Stimulated activated effector memory CD8-positive, alpha-beta T cell treated with anti-CD3 and anti-CD28 coated beads, Interleukin-12 subunit alpha, Interleukin-12 subunit beta, amount 100 ng/mL, for 72 hours (primary cell): ENCODE measurements around the gene CCR5AS.
A peak's percentile ranks its signal among the peaks of the same experiment; 100 is the strongest.

Experiments used
- ATAC-seq: fragments of 150-1000 bp; cut with Tn5 transposase; 2 replicates; pipeline ENCODE4 v1.10.0; 2021
- DNase-seq, 2 donors: peaks; one replicate each; pipeline ENCODE4 v3.0.0; 2021 to 2022; ENCODE audit warnings: low spot score in 2 of 2
- H3K27ac Mint-ChIP-seq: one replicate; pipeline ENCODE4 v1.8.0; 2022; ENCODE audit warnings: mild to moderate bottlenecking, mixed read lengths
- H3K36me3 Mint-ChIP-seq: one replicate; pipeline ENCODE4 v1.8.0; 2022; ENCODE audit warnings: mild to moderate bottlenecking, mixed read lengths
- H3K4me1 Mint-ChIP-seq: one replicate; pipeline ENCODE4 v1.8.0; 2022; ENCODE audit warnings: mixed read lengths
- H3K4me3 Mint-ChIP-seq: one replicate; pipeline ENCODE4 v1.8.0; 2022; ENCODE audit warnings: mild to moderate bottlenecking, mixed read lengths
- H3K9me3 Mint-ChIP-seq: one replicate; pipeline ENCODE4 v1.8.0; 2022; ENCODE audit warnings: mixed read lengths

CCR5AS gene

DNA sequence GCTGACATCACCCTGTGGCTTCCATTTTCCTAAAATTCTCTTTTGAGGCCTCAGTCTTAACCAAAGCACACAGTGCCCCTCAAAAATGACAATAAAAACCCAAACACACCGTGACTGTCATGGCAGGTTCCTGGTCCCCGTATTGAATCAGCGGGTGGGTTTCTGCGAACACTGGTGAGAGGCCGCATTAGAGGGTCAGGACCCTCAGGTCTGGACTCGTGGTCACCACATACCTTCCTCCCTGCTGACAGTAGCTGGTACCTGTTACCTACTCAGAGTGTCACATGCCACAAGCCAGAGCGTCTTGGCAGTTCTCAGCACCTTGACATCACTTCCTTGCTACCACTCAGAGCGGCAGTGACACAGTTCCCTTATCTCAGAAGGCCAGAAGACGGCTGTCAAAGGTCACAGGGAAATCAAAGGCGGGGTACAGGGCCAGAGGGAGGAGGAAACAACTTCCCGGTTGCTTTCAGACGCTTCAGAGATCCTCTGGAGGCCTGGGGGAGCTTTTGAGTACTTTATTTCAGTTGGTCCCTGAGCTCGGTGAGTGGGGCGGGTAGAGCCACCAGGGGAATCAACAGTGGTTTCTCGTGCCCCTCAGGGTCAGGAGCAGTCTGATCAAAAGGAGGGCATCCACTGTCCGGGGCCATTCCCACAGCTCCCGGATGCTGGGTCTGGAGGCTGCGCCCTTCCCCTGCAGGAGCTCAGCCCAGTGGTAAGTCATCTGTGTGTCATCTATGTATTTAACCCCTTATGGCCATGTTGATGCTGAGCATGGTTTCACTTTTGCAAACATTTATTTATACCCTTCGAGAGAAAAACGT is at the start of gene CCR5AS, which contains the start of gene CCRL2:
TSS of gene CCR5AS (minus strand) at position 279 of the 824 bp plus-strand sequence.
TSS of gene CCRL2 (plus strand) at position 472 of the 824 bp plus-strand sequence. CDS start 821 bp downstream, outside the sequence.
- H3K4me1 Mint-ChIP-seq = peaks cover 30% of the 10 kb centered on the region
- no peaks in the 10 kb centered on the region for H3K9me3 Mint-ChIP-seq
- H3K27ac Mint-ChIP-seq = peak within 1 kb of the TSS; percentile 97
- H3K36me3 Mint-ChIP-seq = peaks cover 6% of the 10 kb centered on the region
- H3K4me3 Mint-ChIP-seq = peak within 1 kb of the TSS; percentile 83
- ATAC-seq = peak; percentile 93
- peak; percentile 20 to 74 for DNase-seq

DNA sequence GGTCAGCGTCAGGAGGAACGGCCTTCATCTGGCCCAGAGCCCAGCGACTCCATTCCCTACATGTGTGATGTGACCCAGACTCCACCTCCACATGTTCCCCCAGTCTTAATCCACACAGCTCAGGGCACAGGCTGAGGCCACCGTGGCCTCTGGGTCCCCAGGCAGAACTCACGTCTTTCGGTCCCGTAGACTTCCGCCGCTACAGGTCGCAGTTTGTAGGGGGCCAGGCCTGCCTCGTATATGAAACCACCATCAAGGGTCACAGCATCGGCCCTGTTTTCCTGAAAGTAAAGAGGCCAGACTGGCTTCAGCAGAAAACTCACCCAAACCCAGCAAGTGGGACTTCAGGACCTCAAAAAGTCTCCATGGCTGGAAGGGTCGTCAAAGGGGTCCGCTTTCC is 49.3 kb upstream of the CCR5AS start:
- H3K4me1 Mint-ChIP-seq = peaks cover 7% of the 10 kb centered on the region
- no peak overlapping the region for H3K27ac Mint-ChIP-seq
- no peak for DNase-seq
- no peak overlapping the region for H3K4me3 Mint-ChIP-seq
- ATAC-seq = no peak
- no peaks in the 10 kb centered on the region for H3K36me3 Mint-ChIP-seq
- H3K9me3 Mint-ChIP-seq = no peaks in the 10 kb centered on the region

DNA sequence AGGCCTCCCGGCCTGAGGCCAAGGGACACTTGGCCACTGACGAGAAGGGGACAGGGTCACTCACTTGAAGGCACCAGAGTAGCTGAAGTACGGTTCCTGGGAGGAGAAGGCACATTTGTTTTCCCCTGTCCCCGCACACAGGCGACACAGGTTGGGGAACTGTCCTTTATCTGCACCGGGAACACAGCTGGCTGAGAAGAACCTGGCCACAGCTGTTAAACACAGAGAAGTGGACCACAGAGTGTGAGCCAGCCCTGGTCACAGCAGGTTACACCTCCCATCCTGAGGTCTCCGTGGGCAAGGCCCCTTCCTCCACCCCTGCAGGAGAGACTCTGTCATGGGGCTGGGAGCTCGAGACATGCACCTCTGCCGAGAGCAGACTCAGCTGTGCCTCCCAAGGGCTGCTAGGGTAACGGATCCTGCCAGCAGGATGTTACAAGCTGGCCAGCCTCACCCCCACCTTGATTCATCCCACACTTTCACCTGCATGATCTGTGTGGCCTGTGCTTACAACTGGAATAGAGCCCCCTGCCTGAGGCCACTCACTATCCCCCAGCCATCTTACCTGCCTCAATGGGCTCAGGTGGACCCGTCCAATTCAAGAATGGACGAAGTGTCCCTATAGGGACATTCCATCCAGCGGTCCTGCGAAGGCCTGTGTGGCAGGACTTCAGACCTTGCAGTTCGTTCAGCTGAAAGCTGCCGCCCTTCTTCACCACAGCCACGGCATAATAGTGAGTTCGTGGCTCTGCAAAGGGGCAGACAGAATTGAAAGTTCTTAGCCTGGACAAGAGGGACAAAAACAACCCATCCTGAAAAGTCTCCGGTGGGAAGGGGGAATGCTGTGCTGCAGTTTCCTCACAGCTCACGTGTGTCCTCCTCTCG is 48.6 kb upstream of the CCR5AS start:
- no peaks in the 10 kb centered on the region for H3K36me3 Mint-ChIP-seq
- H3K4me1 Mint-ChIP-seq = peaks cover 7% of the 10 kb centered on the region
- no peaks in the 10 kb centered on the region for H3K9me3 Mint-ChIP-seq
- ATAC-seq = no peak
- H3K27ac Mint-ChIP-seq = no peak overlapping the region
- no peak overlapping the region for H3K4me3 Mint-ChIP-seq
- no peak for DNase-seq

DNA sequence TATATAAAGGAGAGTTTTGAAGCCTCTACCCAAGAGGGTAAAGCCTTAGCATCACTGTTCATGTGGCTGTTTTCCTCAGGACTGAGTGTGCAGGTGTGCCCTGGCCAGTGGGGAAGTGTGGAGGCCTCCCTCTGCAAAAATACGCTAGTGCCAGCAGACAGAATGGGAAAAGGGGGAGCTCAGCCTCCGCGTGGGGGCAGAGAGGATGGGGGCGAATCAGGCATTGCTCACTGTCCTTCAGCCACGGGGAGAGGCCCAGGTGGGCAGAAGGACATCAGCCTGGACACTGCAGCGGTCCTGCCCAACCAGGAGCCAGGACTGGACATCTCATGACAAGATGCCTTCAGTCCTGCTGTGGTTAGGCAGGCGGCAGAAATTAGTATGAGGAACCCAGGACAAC is 47.7 kb upstream of the CCR5AS start:
- no peaks in the 10 kb centered on the region for H3K9me3 Mint-ChIP-seq
- peaks cover 7% of the 10 kb centered on the region for H3K4me1 Mint-ChIP-seq
- DNase-seq = no peak
- H3K4me3 Mint-ChIP-seq = no peak overlapping the region
- no peak for ATAC-seq
- no peak overlapping the region for H3K27ac Mint-ChIP-seq
- H3K36me3 Mint-ChIP-seq = no peaks in the 10 kb centered on the region

DNA sequence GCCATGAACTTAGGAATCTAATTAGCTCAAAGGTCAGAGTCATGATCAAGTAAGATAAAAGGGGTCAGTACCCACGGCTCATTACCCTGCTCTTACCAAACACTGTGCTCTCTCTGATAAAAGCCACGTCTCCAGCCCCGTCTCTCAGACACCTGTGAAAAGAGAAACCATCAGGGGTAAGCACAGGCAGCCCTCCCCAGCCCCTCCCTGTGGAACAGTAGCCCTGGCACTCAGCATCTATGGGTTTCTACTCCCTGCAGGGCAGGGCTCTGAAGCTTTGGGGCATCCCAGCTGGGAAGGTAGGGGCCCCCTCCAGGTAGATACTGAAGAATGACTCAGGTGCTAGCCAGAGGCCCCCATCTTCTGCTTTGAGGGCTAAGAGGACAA is 47.3 kb upstream of the CCR5AS start:
- no peak overlapping the region for H3K4me3 Mint-ChIP-seq
- H3K27ac Mint-ChIP-seq = no peak overlapping the region
- H3K4me1 Mint-ChIP-seq = peaks cover 7% of the 10 kb centered on the region
- H3K9me3 Mint-ChIP-seq = no peaks in the 10 kb centered on the region
- ATAC-seq (peak; percentile 28), DNase-seq (no peak)
- H3K36me3 Mint-ChIP-seq = no peaks in the 10 kb centered on the region

DNA sequence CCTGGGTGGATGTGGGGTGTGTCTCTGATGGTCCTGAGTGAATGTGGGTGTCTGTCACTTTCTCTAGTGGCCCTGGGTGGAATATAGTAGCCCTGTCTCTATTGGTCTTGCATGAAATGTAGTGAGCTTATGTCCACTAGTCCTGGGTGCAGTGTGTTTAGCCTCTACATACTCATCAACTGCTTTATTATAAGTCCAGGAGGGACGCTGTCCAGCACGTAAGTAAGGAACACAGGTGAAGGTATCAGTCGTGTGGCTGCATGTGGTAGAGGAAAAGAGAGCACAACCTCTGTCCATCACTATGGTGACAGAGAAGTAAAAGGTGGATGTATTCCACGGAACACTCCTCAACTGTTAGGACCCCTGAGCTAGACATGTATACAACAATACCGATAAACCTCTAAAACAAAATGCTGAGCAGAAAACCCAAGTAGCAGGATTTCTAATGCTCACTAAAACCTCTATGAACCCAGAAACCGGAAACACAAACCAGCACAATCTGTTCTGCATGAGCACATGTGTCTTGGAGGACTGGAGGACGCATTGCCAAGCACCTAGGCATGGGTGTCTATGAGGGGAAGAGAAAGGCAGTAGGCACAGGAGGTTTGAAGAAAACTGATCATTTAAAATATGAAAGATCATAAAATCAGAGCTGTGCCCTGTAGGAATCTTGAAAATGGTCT is 46.8 kb upstream of the CCR5AS start:
- H3K4me1 Mint-ChIP-seq = peaks cover 7% of the 10 kb centered on the region
- H3K36me3 Mint-ChIP-seq = no peaks in the 10 kb centered on the region
- H3K27ac Mint-ChIP-seq = no peak overlapping the region
- no peak for DNase-seq
- no peak overlapping the region for H3K4me3 Mint-ChIP-seq
- no peak for ATAC-seq
- H3K9me3 Mint-ChIP-seq = no peaks in the 10 kb centered on the region

DNA sequence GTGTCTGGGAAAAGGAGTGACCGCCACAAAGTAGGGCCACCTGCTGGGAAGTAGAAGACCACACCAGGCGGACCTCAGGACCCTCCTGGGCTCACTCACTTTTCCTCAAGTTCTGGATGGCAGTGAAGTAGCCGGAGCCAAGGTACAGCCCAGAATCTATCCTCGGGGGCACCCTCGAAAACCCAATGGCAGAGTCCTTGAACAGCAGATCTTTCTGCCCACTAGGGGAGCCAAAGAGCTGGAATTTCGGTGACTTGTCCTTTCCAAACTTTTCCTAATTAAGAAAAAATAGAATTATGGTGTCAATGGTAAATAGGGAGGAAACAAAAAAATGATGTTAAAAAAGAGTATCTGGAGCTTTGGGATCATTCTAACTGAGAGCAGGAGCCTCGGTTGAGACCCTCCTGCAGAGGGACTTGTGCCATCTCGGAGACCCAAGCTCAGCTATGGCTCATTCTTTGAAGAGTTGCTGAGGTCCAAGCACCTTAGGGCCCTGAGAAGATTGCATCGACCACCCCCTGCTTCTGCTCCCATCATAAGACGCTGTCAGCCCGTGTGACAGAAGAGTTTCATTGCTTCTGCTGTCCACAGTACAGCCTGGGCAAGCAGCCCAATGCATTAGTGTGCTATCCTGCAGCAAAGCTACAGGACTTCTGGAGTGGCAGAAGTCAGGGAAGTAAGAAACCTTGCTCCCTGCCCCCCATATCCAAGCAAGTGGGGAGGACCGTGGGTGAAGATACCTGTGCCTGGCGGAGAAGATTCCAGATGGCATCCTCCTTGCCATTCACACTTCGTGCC is 43.1 kb upstream of the CCR5AS start:
- H3K4me3 Mint-ChIP-seq = no peak overlapping the region
- DNase-seq = no peak
- H3K36me3 Mint-ChIP-seq = no peaks in the 10 kb centered on the region
- no peaks in the 10 kb centered on the region for H3K9me3 Mint-ChIP-seq
- ATAC-seq = no peak
- H3K27ac Mint-ChIP-seq = no peak overlapping the region
- peaks cover 7% of the 10 kb centered on the region for H3K4me1 Mint-ChIP-seq

DNA sequence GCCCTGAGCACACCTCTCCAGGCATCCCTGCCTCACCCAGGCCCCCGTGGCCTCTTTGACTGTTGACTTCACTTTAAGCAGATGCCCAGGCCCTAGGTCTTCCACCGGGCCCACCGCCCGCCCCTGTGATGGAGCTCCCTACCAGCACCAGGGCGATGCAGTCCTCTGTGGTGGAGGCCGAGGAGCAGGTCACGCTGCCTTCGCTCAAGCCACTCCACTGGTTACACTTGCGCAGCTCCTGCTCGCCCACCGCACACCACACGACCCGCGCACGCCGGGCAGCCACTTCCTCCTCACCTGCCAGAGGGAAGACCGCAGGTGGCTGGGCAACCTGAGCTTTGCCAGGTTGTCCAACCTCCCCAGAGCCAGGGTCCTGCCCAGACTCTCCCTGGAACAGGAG is 41.9 kb upstream of the CCR5AS start:
- H3K36me3 Mint-ChIP-seq = no peaks in the 10 kb centered on the region
- no peak overlapping the region for H3K4me3 Mint-ChIP-seq

DNA sequence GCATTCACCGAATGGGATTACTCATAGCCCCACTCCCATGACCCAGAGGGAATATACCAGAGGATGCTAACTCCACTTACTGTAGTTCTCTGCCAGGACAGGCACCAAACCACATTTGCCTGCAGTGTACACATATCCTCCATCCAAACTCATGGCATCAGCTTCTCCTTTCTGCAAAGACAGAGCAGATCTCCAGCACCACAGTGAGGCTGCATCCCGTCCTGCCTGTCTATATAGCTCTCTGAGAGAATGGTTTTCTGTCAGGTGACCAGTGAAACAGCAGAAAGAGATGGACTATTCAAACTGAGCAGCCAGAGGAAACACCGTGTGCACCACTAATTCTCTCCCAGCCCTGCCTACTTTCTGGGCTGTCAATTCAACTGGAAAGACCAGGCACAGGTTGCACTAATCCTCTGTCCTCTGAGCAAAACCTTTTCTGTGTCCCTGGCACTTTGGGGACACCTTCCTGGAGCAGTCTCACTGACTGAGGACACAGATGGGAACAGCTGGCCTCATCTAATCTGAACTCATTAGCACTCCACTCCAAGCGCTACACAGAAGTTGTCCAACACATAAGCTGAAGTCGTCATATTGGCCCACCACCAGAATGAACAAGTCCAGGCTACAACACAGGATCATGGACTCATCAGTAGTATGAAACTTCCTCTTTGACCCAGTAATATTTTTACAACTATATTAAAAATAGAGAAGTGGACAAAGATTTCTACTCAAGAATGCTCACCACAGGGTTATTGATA is 40.5 kb upstream of the CCR5AS start:
- ATAC-seq = no peak

More for the DNA sequence above, 41.9 kb upstream of the CCR5AS start:
- no peaks in the 10 kb centered on the region for H3K9me3 Mint-ChIP-seq
- H3K27ac Mint-ChIP-seq = no peak overlapping the region
- DNase-seq (no peak), ATAC-seq (no peak)
- peaks cover 4% of the 10 kb centered on the region for H3K4me1 Mint-ChIP-seq

DNA sequence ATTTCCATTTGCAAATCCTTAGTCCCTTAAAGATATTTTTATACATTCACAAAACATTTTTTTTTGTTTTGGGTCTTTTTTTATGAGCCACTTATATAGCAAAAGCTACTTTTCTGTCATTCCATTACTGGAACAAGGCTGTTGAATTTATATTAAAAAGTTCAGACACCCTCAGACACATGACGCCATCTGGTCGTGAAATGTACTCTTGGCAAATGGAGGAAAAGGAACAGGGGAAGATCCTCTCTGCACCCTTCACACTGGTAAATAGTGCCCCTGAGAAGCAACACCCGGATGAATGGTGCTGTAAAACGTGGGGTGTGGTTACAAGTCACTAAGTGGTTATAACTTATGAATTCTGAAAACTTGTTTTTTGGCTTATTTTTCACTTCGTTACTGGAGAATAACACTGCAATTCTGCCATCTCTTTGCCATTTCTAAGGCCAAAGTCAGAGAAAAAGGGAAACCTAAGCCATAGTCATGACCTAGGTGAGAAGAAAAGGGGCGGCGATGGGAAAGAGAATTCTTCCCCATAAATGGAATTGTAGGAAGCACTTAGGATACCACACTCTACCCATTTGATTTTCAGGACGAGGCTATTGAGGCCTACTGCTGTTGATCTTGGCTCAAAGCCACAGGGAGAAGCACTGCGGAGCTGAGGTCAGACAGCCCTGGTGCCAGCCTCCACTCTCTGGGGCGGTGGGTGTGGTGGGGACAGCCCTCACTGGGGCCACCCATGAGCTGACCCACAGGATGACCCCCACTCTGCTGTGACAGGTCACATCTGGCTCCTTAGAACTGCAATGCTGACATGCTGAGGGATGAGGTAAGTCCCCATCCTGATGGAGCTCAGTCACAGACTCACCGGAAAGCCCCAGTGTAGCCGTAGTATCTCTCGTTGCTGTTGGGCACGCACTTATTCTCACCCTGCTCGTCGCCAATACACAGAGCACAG is 36.0 kb upstream of the CCR5AS start:
- no peak for DNase-seq
- Mint-ChIP-seq H3K4me3 (no peak overlapping the region), H3K9me3 (no peaks in the 10 kb centered on the region), H3K36me3 (no peaks in the 10 kb centered on the region), H3K4me1 (peaks cover 21% of the 10 kb centered on the region), H3K27ac (no peak overlapping the region)
- no peak for ATAC-seq

More for the DNA sequence above, 40.5 kb upstream of the CCR5AS start:
- no peak for DNase-seq
- Mint-ChIP-seq H3K4me3 (no peak overlapping the region), H3K4me1 (no peaks in the 10 kb centered on the region), H3K36me3 (no peaks in the 10 kb centered on the region), H3K27ac (no peak overlapping the region), H3K9me3 (no peaks in the 10 kb centered on the region)

DNA sequence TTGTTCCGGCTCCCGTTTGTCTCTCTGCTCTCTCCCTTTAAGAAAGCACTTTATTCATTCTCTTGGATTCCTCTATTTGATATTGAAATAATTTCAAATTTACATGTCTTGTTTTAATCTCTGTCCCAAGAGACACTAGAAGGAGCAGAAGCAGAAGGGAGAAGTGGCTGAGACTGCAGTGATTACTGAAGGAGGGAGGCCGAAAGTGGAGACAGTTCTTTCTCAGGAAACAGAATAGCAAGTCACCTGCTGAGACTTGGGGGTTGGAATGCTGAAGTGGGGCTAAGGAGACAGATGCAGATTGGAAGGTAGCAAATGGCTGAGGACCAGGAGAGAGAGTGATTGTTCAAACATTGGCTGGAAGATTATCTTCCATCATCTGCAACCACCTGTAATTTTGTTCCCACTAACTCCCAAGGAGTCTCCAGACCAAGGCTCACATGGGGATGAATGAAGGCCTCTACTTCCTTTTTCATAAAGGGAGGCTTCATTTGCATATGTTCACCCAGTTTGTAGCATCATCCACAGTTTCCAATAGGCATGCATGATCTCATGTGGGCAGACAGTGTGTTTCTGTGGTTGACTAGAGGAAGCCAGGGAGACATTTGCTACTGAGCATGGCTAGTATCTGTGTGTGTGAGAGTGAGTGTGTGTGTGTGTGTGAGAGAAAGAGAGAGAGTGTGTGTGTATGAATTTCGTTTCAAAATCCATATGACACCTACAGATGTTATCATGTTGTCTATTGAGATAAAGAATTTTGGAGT is 33.8 kb upstream of the CCR5AS start:
- peaks cover 21% of the 10 kb centered on the region for H3K4me1 Mint-ChIP-seq
- no peak overlapping the region for H3K4me3 Mint-ChIP-seq
- DNase-seq (no peak), ATAC-seq (peak; percentile 96)
- no peaks in the 10 kb centered on the region for H3K36me3 Mint-ChIP-seq
- H3K9me3 Mint-ChIP-seq = no peaks in the 10 kb centered on the region
- H3K27ac Mint-ChIP-seq = peak overlapping the region; percentile 71

DNA sequence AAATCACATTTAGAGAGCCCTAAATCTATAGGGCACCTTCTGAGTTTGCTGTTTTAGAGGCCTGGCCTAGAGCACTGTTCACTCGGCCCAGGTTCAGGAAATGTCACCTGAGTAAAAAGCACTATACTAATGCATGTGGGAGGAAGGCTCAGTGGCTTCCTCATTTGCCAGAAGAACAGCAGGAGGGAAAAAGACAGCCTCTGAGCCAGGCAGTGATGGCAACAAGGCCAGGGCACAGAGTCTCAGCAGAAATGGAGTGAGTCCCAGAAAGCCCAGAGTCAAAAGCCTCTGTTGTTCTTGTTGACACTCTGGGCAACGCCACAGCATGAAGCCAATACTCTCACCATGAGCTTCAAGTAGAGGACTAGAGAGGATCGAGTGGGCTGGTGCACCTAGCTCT is 32.0 kb upstream of the CCR5AS start:
- Mint-ChIP-seq H3K4me1 (peaks cover 21% of the 10 kb centered on the region), H3K36me3 (no peaks in the 10 kb centered on the region), H3K4me3 (no peak overlapping the region), H3K27ac (no peak overlapping the region), H3K9me3 (no peaks in the 10 kb centered on the region)
- DNase-seq = no peak
- no peak for ATAC-seq
